ENCODE measurements around the gene SNAP47.
A peak's percentile ranks its signal among the peaks of the same experiment; 100 is the strongest.

The SNAP47 gene

GRCh38 chr1:227788271-227789083 is 53.2 kb downstream of the SNAP47 start:
- H3K27ac ChIP-seq (replicated peaks), result no peak overlapping the region
- peak overlapping the region; percentile 50 for H3K4me3 ChIP-seq (replicated peaks; ENCODE audit: insufficient read depth, low read length)
- TF ChIP-seq CTCF (IDR thresholded peaks at IDR 0.05; ENCODE audit: insufficient read depth, low read length) (no peak), REST (IDR thresholded peaks at IDR 0.05; ENCODE audit: insufficient replicate concordance, low read depth) (no peak), SPI1 (IDR thresholded peaks at IDR 0.05; ENCODE audit: borderline replicate concordance, low read depth) (no peak), POLR2AphosphoS5 (IDR thresholded peaks at IDR 0.05; ENCODE audit: low read depth) (no peak), GABPA (IDR thresholded peaks at IDR 0.05; ENCODE audit: low read depth) (no peak)
- peaks cover 23% of the 10 kb centered on the region for H3K27me3 ChIP-seq (ENCODE audit: insufficient read depth, poor library complexity, severe bottlenecking)
- peak; percentile 20 to 21 for DNase-seq (ENCODE audit: low read depth in 1 of 2, low spot score in 1 of 2)

GRCh38 chr1:227789084-227790033 is 54.1 kb downstream of the SNAP47 start:
- H3K27me3 ChIP-seq (ENCODE audit: insufficient read depth, poor library complexity, severe bottlenecking), result peaks cover 23% of the 10 kb centered on the region
- H3K27ac ChIP-seq (replicated peaks), result no peak overlapping the region
- no peak overlapping the region for H3K4me3 ChIP-seq (replicated peaks; ENCODE audit: insufficient read depth, low read length)
- TF ChIP-seq CTCF (IDR thresholded peaks at IDR 0.05; ENCODE audit: insufficient read depth, low read length) (no peak), GABPA (IDR thresholded peaks at IDR 0.05; ENCODE audit: low read depth) (no peak), POLR2AphosphoS5 (IDR thresholded peaks at IDR 0.05; ENCODE audit: low read depth) (no peak), REST (IDR thresholded peaks at IDR 0.05; ENCODE audit: insufficient replicate concordance, low read depth) (no peak), SPI1 (IDR thresholded peaks at IDR 0.05; ENCODE audit: borderline replicate concordance, low read depth) (no peak)
- DNase-seq (ENCODE audit: low read depth in 1 of 2, low spot score in 1 of 2), result no peak

GRCh38 chr1:227790034-227790400 is 54.8 kb downstream of the SNAP47 start:
- DNase-seq (ENCODE audit: low read depth in 1 of 2, low spot score in 1 of 2), result no peak
- Histone ChIP-seq H3K27ac (replicated peaks) (no peak overlapping the region), H3K27me3 (ENCODE audit: insufficient read depth, poor library complexity, severe bottlenecking) (peaks cover 23% of the 10 kb centered on the region), H3K4me3 (replicated peaks; ENCODE audit: insufficient read depth, low read length) (no peak overlapping the region)
- TF ChIP-seq GABPA (IDR thresholded peaks at IDR 0.05; ENCODE audit: low read depth) (no peak), POLR2AphosphoS5 (IDR thresholded peaks at IDR 0.05; ENCODE audit: low read depth) (no peak), SPI1 (IDR thresholded peaks at IDR 0.05; ENCODE audit: borderline replicate concordance, low read depth) (no peak), CTCF (IDR thresholded peaks at IDR 0.05; ENCODE audit: insufficient read depth, low read length) (no peak), REST (IDR thresholded peaks at IDR 0.05; ENCODE audit: insufficient replicate concordance, low read depth) (no peak)

Data from HL-60 (cell line).